ENCODE measurements around the gene TMEM89. TPM values are rescaled to one million over a fixed set of nuclear protein-coding genes. Genes with fewer than 3 reads are reported as not detected.

TMEM89 gene
- total and polyA plus RNA-seq, 2 of the 4 experiments (the other 2 are of a cell fraction): 0.15 TPM; not detected in 1

DNA sequence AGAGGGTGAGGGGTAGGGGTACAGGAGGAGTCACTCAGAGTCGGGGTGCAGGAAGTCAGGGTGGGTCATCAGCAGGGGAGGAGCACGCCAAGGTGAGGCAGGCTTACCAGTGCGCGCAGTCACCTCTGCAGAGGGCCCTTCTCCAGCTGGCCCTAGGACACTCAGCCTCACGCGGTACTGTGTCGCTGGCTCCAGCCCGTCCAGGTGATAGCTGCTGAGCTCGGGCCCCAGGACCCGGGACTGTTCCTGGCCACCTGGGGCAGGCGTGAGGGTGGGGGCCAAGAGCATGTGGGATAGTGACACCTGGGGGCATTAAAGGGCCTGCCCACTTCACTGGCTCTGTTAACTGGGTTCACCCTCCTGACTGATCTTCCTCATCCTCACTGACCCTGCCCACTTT lies 33.9 kb downstream of the TMEM89 start:
- no peak overlapping the region for H3K4me3 ChIP-seq (ENCODE audit: insufficient read depth, low read depth, low read length)
- BruUV-seq (replicated peaks): no TSS peak
- H3K9ac ChIP-seq (ENCODE audit: low read depth, low read length): no peak overlapping the region
- DNase-seq (no peak), ATAC-seq (ENCODE audit: low read depth) (no peak)
- in situ Hi-C loops (cut with MboI; ENCODE audit: low sequenced_read_pairs) (no loop called here), dilution Hi-C loops (cut with HindIII; ENCODE audit: low sequenced_read_pairs, unreplicated experiment) (no loop called here), intact Hi-C loops (cut with micrococcal nuclease) (no loop called here)
- no peak overlapping the region for H3K18ac ChIP-seq (ENCODE audit: low read depth, low read length)
- peak overlapping the region; percentile 37 for H2AK9ac ChIP-seq (replicated peaks; ENCODE audit: low read depth, low read length, poor library complexity)
- TF ChIP-seq MAZ (IDR thresholded peaks at IDR 0.05; ENCODE audit: borderline replicate concordance, low read depth, low read length) (no peak), SMC3 (IDR thresholded peaks at IDR 0.05; ENCODE audit: low read depth, low read length) (no peak), BHLHE40 (IDR thresholded peaks at IDR 0.05; ENCODE audit: low read depth, low read length) (no peak), CEBPB (IDR thresholded peaks at IDR 0.05; ENCODE audit: low read depth, low read length) (no peak)
- TF ChIP-seq, protein P1, sequence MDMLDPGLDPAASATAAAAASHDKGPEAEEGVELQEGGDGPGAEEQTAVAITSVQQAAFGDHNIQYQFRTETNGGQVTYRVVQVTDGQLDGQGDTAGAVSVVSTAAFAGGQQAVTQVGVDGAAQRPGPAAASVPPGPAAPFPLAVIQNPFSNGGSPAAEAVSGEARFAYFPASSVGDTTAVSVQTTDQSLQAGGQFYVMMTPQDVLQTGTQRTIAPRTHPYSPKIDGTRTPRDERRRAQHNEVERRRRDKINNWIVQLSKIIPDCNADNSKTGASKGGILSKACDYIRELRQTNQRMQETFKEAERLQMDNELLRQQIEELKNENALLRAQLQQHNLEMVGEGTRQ (IDR thresholded peaks at IDR 0.05; ENCODE audit: low read depth, low read length): no peak
- TF ChIP-seq, protein P2, sequence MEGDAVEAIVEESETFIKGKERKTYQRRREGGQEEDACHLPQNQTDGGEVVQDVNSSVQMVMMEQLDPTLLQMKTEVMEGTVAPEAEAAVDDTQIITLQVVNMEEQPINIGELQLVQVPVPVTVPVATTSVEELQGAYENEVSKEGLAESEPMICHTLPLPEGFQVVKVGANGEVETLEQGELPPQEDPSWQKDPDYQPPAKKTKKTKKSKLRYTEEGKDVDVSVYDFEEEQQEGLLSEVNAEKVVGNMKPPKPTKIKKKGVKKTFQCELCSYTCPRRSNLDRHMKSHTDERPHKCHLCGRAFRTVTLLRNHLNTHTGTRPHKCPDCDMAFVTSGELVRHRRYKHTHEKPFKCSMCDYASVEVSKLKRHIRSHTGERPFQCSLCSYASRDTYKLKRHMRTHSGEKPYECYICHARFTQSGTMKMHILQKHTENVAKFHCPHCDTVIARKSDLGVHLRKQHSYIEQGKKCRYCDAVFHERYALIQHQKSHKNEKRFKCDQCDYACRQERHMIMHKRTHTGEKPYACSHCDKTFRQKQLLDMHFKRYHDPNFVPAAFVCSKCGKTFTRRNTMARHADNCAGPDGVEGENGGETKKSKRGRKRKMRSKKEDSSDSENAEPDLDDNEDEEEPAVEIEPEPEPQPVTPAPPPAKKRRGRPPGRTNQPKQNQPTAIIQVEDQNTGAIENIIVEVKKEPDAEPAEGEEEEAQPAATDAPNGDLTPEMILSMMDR (conservative IDR thresholded peaks at IDR 0.05; ENCODE audit: low read depth, low read length): no peak
- H3K14ac ChIP-seq (replicated peaks; ENCODE audit: low read depth, low read length): no peak overlapping the region
- no peaks in the 10 kb centered on the region for H3K27me3 ChIP-seq (ENCODE audit: control insufficient read depth, insufficient read depth, low read length)
- H3K9me3 ChIP-seq (ENCODE audit: control insufficient read depth, insufficient read depth, low read length): no peaks in the 10 kb centered on the region
- ChIA-PET POLR2A (ENCODE audit: unreplicated experiment) (no interaction called here), CTCF (no interaction called here)
- no peak overlapping the region for H3K23ac ChIP-seq (ENCODE audit: low read depth, low read length)
- H4K5ac ChIP-seq (ENCODE audit: low read depth, low read length): no peak overlapping the region
- WGBS, 2 experiments (ENCODE audit: extremely low coverage in 2 of 2, insufficient read length in 1 of 2): 65% methylated on average over 2 of the region's 11 CpGs; no CpG with 5 or more reads in 1 of the 2 experiments
- H3K4me2 ChIP-seq (ENCODE audit: low read depth, low read length): no peak overlapping the region
- no peak overlapping the region for H2BK5ac ChIP-seq (ENCODE audit: low read depth, low read length, poor library complexity, severe bottlenecking)
- H2AFZ ChIP-seq (replicated peaks; ENCODE audit: low read length, poor library complexity): no peak overlapping the region
- H4K20me1 ChIP-seq (ENCODE audit: insufficient read depth, low read length): no peaks in the 10 kb centered on the region; the same call in 1 of the 2 replicates
- no peak overlapping the region for H2BK20ac ChIP-seq (ENCODE audit: low read depth, low read length)
- H2BK15ac ChIP-seq (ENCODE audit: low read depth, low read length): no peak overlapping the region
- H3K4ac ChIP-seq (ENCODE audit: low read depth, low read length): no peak overlapping the region
- no peak overlapping the region for H2BK120ac ChIP-seq (ENCODE audit: low read depth, low read length)
- H4K91ac ChIP-seq (ENCODE audit: insufficient read depth, low read depth, low read length): no peak overlapping the region
- H3K4me1 ChIP-seq (ENCODE audit: control insufficient read depth, insufficient read depth, low read length): no peaks in the 10 kb centered on the region; the same call in 1 of the 2 replicates
- H3K9me1 ChIP-seq (ENCODE audit: insufficient read depth, low read length): peaks cover 20% of the 10 kb centered on the region
- H3K36me3 ChIP-seq (ENCODE audit: control insufficient read depth, insufficient read depth, low read length): peaks cover 85% of the 10 kb centered on the region
- peaks cover 14 to 45% of the 10 kb centered on the region in 2 experiments for H3K79me1 ChIP-seq (ENCODE audit: low read depth in 1 of 2, low read length in 2 of 2)
- no peak overlapping the region for H2AK5ac ChIP-seq (ENCODE audit: low read depth, low read length)
- H4K8ac ChIP-seq (ENCODE audit: low read depth in 2 of 2, low read length in 2 of 2): no peak overlapping the region
- no peak overlapping the region for H3K56ac ChIP-seq (ENCODE audit: extremely low read depth, insufficient read depth, low read length)
- H3K27ac ChIP-seq (ENCODE audit: insufficient read depth, low read length): no peak overlapping the region
